GM23338 (cell line): ENCODE data around the gene HOXC9. TPM values are rescaled to one million over a fixed set of nuclear protein-coding genes. Genes with fewer than 3 reads are reported as not detected.

ENCODE experiments used
- ATAC-seq: fragments of 200-7000 bp; cut with Tn5 transposase; 3 replicates; pipeline ENCODE4 v1.9.1; 2020
- DNase-seq: peaks from one replicate; pipeline ENCODE4 v3.0.0-alpha.2; 2015; ENCODE audit warnings: low spot score
- H2AFZ ChIP-seq: fragments of 200-600 bp; sonication (generic); 2 replicates; pipeline ENCODE4 v1.8.0; 2016; ENCODE audit warnings: antibody characterized with exemption, mild to moderate bottlenecking, moderate library complexity
- H3F3A ChIP-seq: fragments of 200-600 bp; sonication (generic); replicated peaks from 2 replicates; pipeline ENCODE4 v1.8.0; 2017; ENCODE audit warnings: antibody characterized with exemption, mixed run types, low read depth
- H3K27ac ChIP-seq: fragments of 200-600 bp; sonication (generic); 2 replicates; pipeline ENCODE4 v1.6.1; 2016; ENCODE audit warnings: low read depth
- H3K27me3 ChIP-seq: fragments of 200-600 bp; sonication (generic); 2 replicates; pipeline ENCODE4 v1.8.0; 2016; ENCODE audit warnings: mild to moderate bottlenecking, mixed run types, moderate library complexity; ENCODE audit not compliant: insufficient read depth
- H3K36me3 ChIP-seq: fragments of 200-600 bp; sonication (generic); 2 replicates; pipeline ENCODE4 v1.8.0; 2016; ENCODE audit warnings: mild to moderate bottlenecking; ENCODE audit not compliant: insufficient read depth
- H3K4me1 ChIP-seq: fragments of 200-600 bp; sonication (generic); 2 replicates; pipeline ENCODE4 v1.8.0; 2016; ENCODE audit warnings: mild to moderate bottlenecking, moderate library complexity; ENCODE audit not compliant: insufficient read depth
- H3K4me2 ChIP-seq: fragments of 200-600 bp; sonication (generic); 2 replicates; pipeline ENCODE4 v1.7.1; 2017; ENCODE audit warnings: mixed run types
- H3K4me3 ChIP-seq: fragments of 200-600 bp; sonication (generic); 2 replicates; pipeline ENCODE4 v1.6.1; 2016; ENCODE audit warnings: mixed run types
- H3K79me2 ChIP-seq: fragments of 200-600 bp; sonication (generic); replicated peaks from 2 replicates; pipeline ENCODE4 v1.8.0; 2017; ENCODE audit warnings: mild to moderate bottlenecking; ENCODE audit not compliant: insufficient read depth
- H3K9me2 ChIP-seq: fragments of 200-600 bp; sonication (generic); 2 replicates; pipeline ENCODE4 v1.8.0; 2017; ENCODE audit not compliant: insufficient read depth
- H4K20me1 ChIP-seq: fragments of 200-600 bp; sonication (generic); replicated peaks from 2 replicates; pipeline ENCODE4 v1.8.0; 2017; ENCODE audit warnings: mild to moderate bottlenecking; ENCODE audit not compliant: insufficient read depth
- H3K27ac Mint-ChIP-seq: 2 replicates; pipeline ENCODE4 v1.8.0; 2020; ENCODE audit warnings: inconsistent platforms, mild to moderate bottlenecking, moderate library complexity, mixed read lengths
- H3K27me3 Mint-ChIP-seq: 3 replicates; pipeline ENCODE4 v1.8.0; 2022; ENCODE audit warnings: low read depth, mild to moderate bottlenecking, moderate library complexity, mixed read lengths, inconsistent platforms; ENCODE audit not compliant: insufficient read depth, poor library complexity
- H3K36me3 Mint-ChIP-seq: 3 replicates; pipeline ENCODE4 v1.8.0; 2021; ENCODE audit warnings: low read depth, mild to moderate bottlenecking, inconsistent platforms, moderate library complexity, mixed read lengths
- H3K4me1 Mint-ChIP-seq: 3 replicates; pipeline ENCODE4 v1.8.0; 2020; ENCODE audit warnings: mild to moderate bottlenecking, inconsistent platforms, mixed read lengths
- H3K4me3 Mint-ChIP-seq: 3 replicates; pipeline ENCODE4 v1.8.0; 2021; ENCODE audit warnings: moderate library complexity, mild to moderate bottlenecking, inconsistent platforms, mixed read lengths
- H3K9me3 Mint-ChIP-seq: 3 replicates; pipeline ENCODE4 v1.8.0; 2020; ENCODE audit warnings: moderate library complexity, mild to moderate bottlenecking, inconsistent platforms, mixed read lengths
- EZH2 ChIP-seq: fragments of 200-600 bp; sonication (generic); IDR thresholded peaks from one replicate; pipeline ENCODE4 v1.8.0; 2017; ENCODE audit warnings: antibody characterized with exemption, mild to moderate bottlenecking, low read depth; ENCODE audit not compliant: unreplicated experiment
- EZH2phosphoT487 ChIP-seq: fragments of 200-600 bp; sonication (generic); IDR thresholded peaks from one replicate; pipeline ENCODE4 v1.8.1; 2018; ENCODE audit warnings: antibody characterized with exemption; ENCODE audit not compliant: unreplicated experiment
- NANOG ChIP-seq: IDR thresholded peaks from 2 replicates; pipeline ENCODE4 v1.6.1; 2016; ENCODE audit warnings: antibody characterized with exemption, borderline replicate concordance
- STAT1 ChIP-seq: IDR thresholded peaks from one replicate; pipeline ENCODE4 v1.6.1; 2016; ENCODE audit warnings: antibody characterized with exemption; ENCODE audit not compliant: unreplicated experiment
- ZNF114 ChIP-seq: fragments of 250-450 bp; sonication (Bioruptor Pico); IDR thresholded peaks from 2 replicates; pipeline ENCODE4 v1.5.0; 2020; ENCODE audit warnings: mild to moderate bottlenecking, moderate library complexity
- ZNF331 ChIP-seq: fragments of 250-450 bp; sonication (Bioruptor Pico); IDR thresholded peaks from 2 replicates; pipeline ENCODE4 v1.5.0; 2020; ENCODE audit warnings: low read depth, mild to moderate bottlenecking, moderate library complexity
- polyA plus RNA-seq: library from polyadenylated mRNA; unstranded; fragments of >200 nt; fragmentation: Nextera tagmentation; extraction: Ambion mirVana; gene quantifications from 2 replicates; pipeline ENCODE4 v1.2.1, GENCODE V29; 2016
- total RNA-seq: library from RNA; depleted of rRNA; stranded (reverse); fragments of >200 nt; shearing (Covaris generic); gene quantifications from 2 replicates; pipeline ENCODE4 v1.2.3, GENCODE V29; 2014
- TF ChIP-seq, protein P1 (sequence below): fragments of 250-450 bp; sonication (Bioruptor Pico); IDR thresholded peaks from 2 replicates; pipeline ENCODE4 v1.5.0; 2020; ENCODE audit warnings: mild to moderate bottlenecking, moderate library complexity
- TF ChIP-seq, protein P2 (sequence below), 2 experiments: fragments of 200-600 bp in 1 of 2; sonication (generic) in 1 of 2; conservative IDR thresholded peaks; 2 replicates each; pipeline versions ENCODE4 v1.5.1 to v1.6.1; 2016 to 2017; ENCODE audit warnings: antibody characterized with exemption in 2 of 2, low read depth in 2 of 2, mild to moderate bottlenecking in 2 of 2, moderate library complexity in 1 of 2
- TF ChIP-seq, protein P3 (sequence below): IDR thresholded peaks from 2 replicates; pipeline ENCODE4 v1.6.1; 2016; ENCODE audit warnings: antibody characterized with exemption

The HOXC9 gene
- total and polyA plus RNA-seq, 2 experiments from 2014 or later: not detected

DNA sequence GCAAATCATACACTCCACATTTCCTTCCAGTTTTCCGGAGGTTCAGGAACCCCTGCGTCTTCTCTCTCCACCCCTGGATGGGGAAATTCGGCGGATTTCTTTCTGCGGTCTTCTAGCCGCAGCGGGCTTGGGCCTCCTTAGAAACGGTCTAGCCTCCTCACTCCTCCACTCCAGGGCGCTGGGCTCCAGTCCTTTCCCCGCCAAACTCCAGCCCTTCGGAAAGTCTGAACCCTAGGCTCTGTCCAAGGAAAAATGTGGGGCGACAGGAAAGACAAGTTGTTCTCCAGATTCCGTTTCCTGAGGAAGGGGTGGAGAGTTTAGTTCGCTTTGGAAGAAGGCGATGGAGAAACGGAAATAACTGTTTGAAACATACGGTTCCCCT lies 16.4 kb upstream of the HOXC9 start:
- Histone ChIP-seq H2AFZ (no peak overlapping the region), H3F3A (peaks cover 50% of the 10 kb centered on the region), H3K9me2 (no peaks in the 10 kb centered on the region), H3K27me3 (peaks cover 98% of the 10 kb centered on the region), H3K4me1 (peaks cover 53% of the 10 kb centered on the region), H3K4me2 (peak overlapping the region; percentile 41; the same call in 1 of the 2 replicates), H4K20me1 (peaks cover 37% of the 10 kb centered on the region), H3K27ac (no peak overlapping the region), H3K4me3 (0 out of 2 replicates have a peak overlapping the region, but pooled peaks have one; percentile 2), H3K79me2 (no peaks in the 10 kb centered on the region), H3K36me3 (no peaks in the 10 kb centered on the region)
- H3K4me3 Mint-ChIP-seq: no peak overlapping the region
- no peak for ATAC-seq
- peaks cover 5% of the 10 kb centered on the region; the same call in 2 of the 3 replicates for H3K9me3 Mint-ChIP-seq
- peaks cover 100% of the 10 kb centered on the region for H3K27me3 Mint-ChIP-seq
- no peaks in the 10 kb centered on the region; the same call in 2 of the 3 replicates for H3K36me3 Mint-ChIP-seq
- H3K27ac Mint-ChIP-seq: no peak overlapping the region
- TF ChIP-seq EZH2phosphoT487 (peak; percentile 42), STAT1 (no peak), NANOG (no peak)
- H3K4me1 Mint-ChIP-seq: peaks cover 31% of the 10 kb centered on the region
- DNase-seq: peak; percentile 58

DNA sequence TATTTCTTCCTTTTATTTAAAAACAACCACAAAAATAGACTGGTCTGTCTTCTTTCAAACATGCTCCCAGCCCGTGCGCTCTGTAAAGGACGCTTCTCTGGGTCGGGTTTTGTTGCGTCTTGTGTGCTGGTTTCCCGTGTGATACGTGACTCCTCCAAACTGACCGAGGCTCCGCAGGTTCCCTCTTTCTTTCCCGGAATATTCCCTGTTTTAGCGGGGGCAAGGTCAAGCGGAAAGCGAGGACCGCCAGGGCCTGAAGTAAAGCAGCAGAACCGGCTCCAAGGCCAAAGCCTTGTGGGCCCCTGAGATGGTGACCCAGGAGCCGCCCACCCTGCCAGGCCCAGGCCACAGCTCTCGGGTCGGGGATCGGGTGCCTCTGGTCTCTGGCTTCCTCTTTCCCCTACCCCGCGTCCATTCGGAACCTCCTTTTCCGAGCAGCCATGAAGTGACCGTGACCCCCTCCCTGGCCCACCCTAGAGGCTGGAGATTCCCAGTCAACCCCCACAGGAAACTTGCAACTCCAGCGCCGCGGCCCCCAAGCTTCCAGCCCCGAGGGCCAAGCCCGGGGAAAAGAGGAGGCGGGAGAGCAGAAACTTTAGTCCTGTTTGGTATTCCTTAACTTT lies 15.9 kb upstream of the HOXC9 start:
- Mint-ChIP-seq H3K4me3 (0 out of 3 replicates have a peak overlapping the region, but pooled peaks have one; percentile 26), H3K36me3 (no peaks in the 10 kb centered on the region; the same call in 2 of the 3 replicates), H3K27ac (no peak overlapping the region), H3K4me1 (peaks cover 27% of the 10 kb centered on the region), H3K9me3 (peaks cover 5% of the 10 kb centered on the region; the same call in 2 of the 3 replicates), H3K27me3 (peaks cover 100% of the 10 kb centered on the region)
- peak overlapping the region; percentile 62; the same call in 1 of the 2 replicates for H3K4me2 ChIP-seq
- H3K27ac ChIP-seq: no peak overlapping the region
- H3K27me3 ChIP-seq: peaks cover 98% of the 10 kb centered on the region
- DNase-seq (no peak), ATAC-seq (peak; percentile 2; the same call in 1 of the 3 replicates)
- peaks cover 48% of the 10 kb centered on the region for H3F3A ChIP-seq
- no peak overlapping the region for H2AFZ ChIP-seq
- peaks cover 53% of the 10 kb centered on the region for H3K4me1 ChIP-seq
- H4K20me1 ChIP-seq: peaks cover 40% of the 10 kb centered on the region
- no peaks in the 10 kb centered on the region for H3K79me2 ChIP-seq
- no peaks in the 10 kb centered on the region for H3K9me2 ChIP-seq
- H3K4me3 ChIP-seq: 0 out of 2 replicates have a peak overlapping the region, but pooled peaks have one; percentile 2
- no peaks in the 10 kb centered on the region for H3K36me3 ChIP-seq
- TF ChIP-seq EZH2 (peak; percentile 95), NANOG (no peak), ZNF114 (CRISPR knock-in tag) (no peak), ZNF331 (no peak), EZH2phosphoT487 (peak; percentile 38)
- TF ChIP-seq, protein P1, sequence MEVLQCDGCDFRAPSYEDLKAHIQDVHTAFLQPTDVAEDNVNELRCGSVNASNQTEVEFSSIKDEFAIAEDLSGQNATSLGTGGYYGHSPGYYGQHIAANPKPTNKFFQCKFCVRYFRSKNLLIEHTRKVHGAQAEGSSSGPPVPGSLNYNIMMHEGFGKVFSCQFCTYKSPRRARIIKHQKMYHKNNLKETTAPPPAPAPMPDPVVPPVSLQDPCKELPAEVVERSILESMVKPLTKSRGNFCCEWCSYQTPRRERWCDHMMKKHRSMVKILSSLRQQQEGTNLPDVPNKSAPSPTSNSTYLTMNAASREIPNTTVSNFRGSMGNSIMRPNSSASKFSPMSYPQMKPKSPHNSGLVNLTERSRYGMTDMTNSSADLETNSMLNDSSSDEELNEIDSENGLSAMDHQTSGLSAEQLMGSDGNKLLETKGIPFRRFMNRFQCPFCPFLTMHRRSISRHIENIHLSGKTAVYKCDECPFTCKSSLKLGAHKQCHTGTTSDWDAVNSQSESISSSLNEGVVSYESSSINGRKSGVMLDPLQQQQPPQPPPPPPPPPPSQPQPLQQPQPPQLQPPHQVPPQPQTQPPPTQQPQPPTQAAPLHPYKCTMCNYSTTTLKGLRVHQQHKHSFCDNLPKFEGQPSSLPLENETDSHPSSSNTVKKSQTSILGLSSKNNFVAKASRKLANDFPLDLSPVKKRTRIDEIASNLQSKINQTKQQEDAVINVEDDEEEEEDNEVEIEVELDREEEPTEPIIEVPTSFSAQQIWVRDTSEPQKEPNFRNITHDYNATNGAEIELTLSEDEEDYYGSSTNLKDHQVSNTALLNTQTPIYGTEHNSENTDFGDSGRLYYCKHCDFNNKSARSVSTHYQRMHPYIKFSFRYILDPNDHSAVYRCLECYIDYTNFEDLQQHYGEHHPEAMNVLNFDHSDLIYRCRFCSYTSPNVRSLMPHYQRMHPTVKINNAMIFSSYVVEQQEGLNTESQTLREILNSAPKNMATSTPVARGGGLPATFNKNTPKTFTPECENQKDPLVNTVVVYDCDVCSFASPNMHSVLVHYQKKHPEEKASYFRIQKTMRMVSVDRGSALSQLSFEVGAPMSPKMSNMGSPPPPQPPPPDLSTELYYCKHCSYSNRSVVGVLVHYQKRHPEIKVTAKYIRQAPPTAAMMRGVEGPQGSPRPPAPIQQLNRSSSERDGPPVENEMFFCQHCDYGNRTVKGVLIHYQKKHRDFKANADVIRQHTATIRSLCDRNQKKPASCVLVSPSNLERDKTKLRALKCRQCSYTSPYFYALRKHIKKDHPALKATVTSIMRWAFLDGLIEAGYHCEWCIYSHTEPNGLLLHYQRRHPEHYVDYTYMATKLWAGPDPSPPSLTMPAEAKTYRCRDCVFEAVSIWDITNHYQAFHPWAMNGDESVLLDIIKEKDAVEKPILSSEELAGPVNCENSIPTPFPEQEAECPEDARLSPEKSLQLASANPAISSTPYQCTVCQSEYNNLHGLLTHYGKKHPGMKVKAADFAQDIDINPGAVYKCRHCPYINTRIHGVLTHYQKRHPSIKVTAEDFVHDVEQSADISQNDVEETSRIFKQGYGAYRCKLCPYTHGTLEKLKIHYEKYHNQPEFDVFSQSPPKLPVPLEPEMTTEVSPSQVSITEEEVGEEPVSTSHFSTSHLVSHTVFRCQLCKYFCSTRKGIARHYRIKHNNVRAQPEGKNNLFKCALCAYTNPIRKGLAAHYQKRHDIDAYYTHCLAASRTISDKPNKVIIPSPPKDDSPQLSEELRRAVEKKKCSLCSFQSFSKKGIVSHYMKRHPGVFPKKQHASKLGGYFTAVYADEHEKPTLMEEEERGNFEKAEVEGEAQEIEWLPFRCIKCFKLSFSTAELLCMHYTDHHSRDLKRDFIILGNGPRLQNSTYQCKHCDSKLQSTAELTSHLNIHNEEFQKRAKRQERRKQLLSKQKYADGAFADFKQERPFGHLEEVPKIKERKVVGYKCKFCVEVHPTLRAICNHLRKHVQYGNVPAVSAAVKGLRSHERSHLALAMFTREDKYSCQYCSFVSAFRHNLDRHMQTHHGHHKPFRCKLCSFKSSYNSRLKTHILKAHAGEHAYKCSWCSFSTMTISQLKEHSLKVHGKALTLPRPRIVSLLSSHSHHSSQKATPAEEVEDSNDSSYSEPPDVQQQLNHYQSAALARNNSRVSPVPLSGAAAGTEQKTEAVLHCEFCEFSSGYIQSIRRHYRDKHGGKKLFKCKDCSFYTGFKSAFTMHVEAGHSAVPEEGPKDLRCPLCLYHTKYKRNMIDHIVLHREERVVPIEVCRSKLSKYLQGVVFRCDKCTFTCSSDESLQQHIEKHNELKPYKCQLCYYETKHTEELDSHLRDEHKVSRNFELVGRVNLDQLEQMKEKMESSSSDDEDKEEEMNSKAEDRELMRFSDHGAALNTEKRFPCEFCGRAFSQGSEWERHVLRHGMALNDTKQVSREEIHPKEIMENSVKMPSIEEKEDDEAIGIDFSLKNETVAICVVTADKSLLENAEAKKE (CRISPR knock-in tag): no peak
- TF ChIP-seq, protein P2, sequence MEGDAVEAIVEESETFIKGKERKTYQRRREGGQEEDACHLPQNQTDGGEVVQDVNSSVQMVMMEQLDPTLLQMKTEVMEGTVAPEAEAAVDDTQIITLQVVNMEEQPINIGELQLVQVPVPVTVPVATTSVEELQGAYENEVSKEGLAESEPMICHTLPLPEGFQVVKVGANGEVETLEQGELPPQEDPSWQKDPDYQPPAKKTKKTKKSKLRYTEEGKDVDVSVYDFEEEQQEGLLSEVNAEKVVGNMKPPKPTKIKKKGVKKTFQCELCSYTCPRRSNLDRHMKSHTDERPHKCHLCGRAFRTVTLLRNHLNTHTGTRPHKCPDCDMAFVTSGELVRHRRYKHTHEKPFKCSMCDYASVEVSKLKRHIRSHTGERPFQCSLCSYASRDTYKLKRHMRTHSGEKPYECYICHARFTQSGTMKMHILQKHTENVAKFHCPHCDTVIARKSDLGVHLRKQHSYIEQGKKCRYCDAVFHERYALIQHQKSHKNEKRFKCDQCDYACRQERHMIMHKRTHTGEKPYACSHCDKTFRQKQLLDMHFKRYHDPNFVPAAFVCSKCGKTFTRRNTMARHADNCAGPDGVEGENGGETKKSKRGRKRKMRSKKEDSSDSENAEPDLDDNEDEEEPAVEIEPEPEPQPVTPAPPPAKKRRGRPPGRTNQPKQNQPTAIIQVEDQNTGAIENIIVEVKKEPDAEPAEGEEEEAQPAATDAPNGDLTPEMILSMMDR (conservative IDR thresholded peaks at IDR 0.05; ENCODE audit: low read depth in 2 of 2): no peak
- TF ChIP-seq, protein P3, sequence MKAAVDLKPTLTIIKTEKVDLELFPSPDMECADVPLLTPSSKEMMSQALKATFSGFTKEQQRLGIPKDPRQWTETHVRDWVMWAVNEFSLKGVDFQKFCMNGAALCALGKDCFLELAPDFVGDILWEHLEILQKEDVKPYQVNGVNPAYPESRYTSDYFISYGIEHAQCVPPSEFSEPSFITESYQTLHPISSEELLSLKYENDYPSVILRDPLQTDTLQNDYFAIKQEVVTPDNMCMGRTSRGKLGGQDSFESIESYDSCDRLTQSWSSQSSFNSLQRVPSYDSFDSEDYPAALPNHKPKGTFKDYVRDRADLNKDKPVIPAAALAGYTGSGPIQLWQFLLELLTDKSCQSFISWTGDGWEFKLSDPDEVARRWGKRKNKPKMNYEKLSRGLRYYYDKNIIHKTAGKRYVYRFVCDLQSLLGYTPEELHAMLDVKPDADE: no peak
